Left forelimb (tissue), 1 donor: ENCODE data around the gene DNAJB11.
A peak's percentile ranks its signal among the peaks of the same experiment; 100 is the strongest.
"Not testable (repeated sequence)": the region's sequence is repeated elsewhere in the genome, so short reads cannot be mapped to it uniquely, and the experiment has no call there.

Experiments used
- DNase-seq: peaks from one replicate; pipeline ENCODE4 v3.0.0-alpha.2; 2018; ENCODE audit warnings: low spot score

The DNAJB11 gene

DNA sequence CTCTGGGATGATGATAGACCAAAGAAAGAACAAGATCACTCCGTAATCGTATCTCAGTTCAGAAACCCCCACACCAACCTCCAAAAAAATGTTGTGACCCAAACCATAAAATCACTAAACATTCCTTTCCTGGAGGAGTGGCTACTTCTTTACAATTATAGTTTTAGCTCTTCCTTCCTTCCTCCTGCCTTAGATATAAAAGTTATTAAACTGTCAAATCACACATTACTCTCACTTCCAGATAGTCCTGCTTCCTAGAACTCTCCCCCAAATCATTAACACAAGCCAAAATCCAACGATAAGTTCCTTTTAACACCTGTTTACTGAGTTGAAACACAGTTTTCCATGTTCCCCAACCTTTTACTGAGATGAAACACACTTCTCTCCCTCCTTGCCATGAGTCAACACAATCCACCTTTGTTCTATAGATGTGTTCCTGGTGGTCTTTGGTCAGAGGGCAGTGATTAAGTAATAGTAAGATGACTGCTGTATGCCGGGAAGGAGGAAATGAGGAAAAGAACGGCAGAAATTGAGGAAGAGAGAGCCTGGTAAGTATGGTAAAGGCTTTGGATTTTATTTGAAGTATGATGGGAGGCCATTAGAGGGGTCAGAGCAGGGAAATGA lies 18.0 kb upstream of the DNAJB11 start:
- DNase-seq: no peak

DNA sequence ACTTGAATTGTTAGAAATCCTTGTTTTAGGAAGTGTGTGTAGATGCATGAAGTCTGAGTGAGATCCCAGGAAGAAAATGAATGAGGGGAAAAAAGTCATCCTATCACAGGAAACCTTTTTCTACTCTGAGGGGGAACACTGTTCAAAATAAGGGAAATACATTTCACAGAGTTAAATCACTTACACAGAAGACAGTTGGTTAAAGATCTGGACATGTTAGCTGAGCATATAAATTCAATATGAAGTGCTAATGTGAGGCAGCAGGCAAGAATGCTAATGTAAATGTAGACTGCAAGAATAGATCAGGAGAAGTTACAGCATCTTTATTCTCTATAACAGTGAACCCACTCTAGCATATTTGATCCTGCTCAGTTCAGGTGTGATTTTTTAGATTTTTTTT lies 5.9 kb upstream of the DNAJB11 start:
- DNase-seq: no peak

DNA sequence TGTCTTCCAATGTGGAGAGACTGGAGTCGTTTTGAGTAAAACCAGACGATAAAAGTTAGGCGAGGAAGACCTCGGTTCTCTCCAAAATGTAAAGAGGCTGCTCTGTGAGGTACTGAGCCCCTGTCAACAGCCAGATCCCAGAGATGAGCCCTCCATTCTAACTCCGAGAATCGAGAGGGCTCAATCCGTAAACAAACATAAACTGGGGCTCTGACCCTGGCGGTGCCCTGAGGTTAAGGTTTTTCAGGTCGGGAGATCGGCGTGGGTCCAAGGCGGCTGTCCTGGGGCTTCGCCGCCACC lies 3.8 kb upstream of the DNAJB11 start:
- DNase-seq: no peak

DNA sequence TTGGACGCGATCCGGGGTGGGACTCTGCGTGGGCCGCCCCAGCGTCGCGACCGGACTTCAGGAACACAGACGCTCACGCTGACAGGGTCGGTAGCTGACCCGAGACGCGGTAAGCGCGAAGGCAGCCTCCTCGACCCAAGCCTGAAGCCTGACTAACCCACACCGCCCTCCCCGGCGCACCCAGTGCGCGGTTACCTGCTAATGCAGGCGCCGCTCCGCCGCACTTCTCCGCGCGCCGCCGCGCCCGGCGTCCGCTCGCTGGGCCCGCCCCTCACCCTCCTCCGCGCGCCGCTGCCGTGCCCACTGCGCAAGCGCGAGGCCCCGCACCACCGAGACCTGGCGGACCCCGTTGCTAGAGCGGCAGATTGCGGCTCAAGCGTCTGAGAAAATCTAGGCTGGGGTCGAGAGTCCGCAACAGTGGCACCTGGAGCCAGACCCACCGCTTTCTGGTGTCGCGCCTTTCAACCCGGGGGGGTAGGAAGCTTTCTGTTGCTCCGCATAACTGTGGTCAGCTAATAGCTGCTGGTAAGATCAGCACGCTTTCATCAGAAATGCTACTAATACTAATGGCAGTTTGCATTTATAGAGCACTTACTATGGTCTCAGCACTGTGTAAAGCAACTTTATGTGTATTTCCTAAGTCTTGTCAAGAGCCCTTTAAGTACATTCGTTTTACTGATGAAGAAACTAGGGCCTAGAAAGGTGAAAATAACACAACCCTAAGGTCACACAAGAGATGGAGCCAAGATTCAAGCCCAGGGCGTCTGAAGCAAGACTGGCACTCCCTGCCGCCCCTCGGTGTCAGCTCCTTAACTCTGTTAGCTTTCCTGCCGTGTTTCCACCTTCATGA lies 3.2 kb upstream of the DNAJB11 start, which contains the start of gene TBCCD1:
TBCCD1 (minus strand) TSS at position 268 of the 850 bp plus-strand sequence. CDS start 3,010 bp downstream, outside the sequence.
- peak; percentile 98 for DNase-seq

DNA sequence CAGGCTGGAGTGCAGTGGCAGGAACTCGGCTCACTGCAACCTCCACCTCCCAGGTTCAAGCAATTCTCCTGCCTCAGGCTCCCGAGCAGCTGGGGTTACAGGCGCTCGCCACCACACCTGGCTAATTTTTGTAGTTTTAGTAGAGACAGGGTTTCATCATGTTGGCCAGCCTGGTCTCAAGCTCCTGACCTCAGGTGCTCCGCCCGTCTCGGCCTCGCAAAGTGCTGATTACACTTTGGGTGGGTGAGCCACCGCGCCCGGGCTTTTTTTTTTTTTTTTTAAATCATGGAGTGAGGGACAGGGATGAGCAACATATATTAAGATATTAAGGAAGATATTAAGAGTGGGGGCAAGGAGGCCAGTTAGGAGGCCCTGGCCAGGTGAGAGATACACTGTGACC lies 1.2 kb upstream of the DNAJB11 start:
- DNase-seq: not testable (repeated sequence)

DNA sequence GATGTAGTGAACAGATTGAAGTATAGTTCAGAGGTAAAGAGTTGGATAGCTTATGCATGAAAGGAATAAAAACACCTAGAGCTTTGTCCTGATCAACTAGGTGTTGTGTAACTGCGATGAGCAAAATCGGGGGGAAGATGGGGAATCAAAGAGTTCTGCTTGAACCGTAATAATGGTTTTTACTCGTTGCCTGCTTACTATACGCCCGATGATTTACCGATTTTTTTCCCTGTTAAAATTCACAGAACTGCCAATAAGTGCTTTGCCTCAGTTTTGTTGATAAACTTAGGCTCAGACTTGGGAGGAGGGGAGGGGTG lies 783 bp upstream of the DNAJB11 start:
- DNase-seq: no peak

DNA sequence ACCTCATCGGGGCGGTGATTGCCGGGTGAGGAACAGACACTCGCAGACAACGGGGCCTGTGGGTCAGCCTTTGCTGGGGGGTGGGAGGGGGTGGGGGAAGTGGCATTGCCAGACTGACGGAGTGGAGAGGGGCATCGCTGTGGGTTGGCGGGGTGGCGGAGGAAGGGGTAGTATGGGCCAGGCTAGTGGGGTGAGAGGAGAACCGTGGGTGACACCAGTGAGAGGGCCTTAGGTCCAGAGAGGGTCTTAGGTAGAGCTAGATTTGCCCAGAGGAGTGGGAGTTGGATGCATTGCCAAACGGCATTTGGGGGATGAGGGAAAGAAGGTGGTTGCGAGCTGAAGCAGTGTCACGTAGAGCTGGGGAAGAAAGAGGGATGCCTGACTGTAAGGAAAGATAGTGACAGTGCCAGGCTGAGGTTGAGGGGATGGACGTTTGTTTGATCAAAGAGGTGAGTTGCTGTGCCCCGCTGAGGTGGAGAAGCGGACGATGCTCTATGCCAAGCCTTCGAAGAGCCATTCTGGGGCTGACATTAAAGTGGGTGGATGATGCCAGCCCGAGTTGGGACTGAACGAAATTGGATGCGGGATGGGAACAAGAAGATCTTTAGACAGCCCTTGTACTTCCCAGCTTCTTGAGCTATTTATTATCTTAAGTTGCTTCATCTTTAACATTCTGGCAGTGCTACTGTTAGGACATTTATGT lies 572 bp downstream of the DNAJB11 start:
- no peak for DNase-seq

DNA sequence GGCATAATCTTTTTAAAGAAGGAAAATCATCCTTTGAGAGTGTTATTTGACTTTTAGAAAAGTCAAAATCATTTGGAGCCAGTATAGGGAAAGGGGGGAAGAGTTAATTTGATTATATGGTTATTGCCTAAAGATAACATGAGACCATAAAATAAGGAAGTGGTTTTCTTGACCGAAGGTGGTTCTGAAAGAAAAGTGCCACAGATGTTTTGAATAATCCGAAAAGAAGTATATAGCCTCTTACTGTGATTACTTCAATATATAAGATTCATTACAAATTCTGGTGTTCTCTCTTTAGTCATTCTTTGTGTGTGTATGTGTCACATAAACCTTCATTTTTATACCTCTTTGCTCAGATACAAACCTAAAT lies 1.1 kb downstream of the DNAJB11 start:
- DNase-seq: no peak

DNA sequence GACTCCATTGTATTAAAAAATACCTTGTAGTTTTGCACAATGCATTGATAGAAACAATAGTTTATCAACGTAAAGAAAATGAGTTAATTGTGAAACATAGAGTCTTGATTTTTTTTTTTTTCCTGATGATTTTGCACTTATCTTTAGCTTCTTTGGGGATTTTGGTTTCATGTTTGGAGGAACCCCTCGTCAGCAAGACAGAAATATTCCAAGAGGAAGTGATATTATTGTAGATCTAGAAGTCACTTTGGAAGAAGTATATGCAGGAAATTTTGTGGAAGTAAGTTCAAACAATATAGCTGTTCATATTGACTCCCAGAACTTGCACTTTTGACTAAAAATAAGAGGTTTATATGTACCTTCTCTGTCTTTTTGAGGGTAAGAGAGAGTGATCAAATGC lies 7.0 kb downstream of the DNAJB11 start:
- DNase-seq: no peak

DNA sequence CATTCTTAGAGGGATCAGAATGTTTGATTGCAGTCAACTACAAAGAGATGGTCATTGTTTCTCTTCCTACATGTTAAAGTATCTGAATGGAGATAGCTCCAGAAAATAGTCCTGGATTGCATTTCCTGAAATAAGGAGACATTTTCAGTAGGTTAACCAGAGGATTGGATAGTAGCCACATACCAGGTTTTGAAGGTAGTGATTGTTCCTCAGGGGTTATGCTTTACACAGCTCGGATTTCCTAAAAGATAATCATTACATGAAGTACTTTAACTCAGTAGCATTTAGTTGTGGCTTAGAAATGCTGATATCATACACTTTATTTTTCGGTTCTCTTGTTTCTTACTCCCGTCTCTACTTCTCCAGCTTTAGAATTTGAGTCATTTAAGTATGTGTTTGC lies 10.3 kb downstream of the DNAJB11 start:
- no peak for DNase-seq

DNA sequence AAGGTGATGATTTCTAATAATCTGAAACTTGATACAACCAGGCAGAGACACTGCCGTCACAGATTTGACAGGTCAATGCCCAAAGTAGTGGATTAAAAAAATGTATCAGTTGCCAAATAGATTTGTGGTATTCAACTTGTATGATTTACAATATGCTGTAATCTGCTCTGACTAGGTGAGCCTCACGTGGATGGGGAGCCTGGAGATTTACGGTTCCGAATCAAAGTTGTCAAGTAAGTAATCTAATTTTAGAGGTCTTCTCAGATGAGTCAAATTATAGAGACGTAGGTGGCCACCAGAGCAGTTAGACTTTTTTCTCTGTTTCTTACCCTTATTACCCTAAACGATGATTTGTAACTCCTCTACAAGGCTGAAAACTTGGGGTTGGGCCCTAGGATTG lies 12.0 kb downstream of the DNAJB11 start:
- no peak for DNase-seq

DNA sequence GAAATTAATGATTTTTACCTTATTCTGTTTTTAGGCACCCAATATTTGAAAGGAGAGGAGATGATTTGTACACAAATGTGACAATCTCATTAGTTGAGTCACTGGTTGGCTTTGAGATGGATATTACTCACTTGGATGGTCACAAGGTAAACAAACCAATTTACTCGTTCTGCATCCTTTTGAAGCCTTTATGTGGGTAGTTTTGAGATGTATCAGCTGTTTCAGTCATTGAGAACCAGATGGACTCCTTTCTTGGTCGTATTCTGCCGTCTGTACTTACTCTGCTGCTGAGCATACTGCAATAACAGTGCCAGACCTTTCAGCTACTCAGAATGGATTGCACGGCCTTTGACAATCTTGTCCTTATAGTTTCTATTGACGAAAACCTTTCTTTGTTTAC lies 13.3 kb downstream of the DNAJB11 start:
- DNase-seq: no peak

DNA sequence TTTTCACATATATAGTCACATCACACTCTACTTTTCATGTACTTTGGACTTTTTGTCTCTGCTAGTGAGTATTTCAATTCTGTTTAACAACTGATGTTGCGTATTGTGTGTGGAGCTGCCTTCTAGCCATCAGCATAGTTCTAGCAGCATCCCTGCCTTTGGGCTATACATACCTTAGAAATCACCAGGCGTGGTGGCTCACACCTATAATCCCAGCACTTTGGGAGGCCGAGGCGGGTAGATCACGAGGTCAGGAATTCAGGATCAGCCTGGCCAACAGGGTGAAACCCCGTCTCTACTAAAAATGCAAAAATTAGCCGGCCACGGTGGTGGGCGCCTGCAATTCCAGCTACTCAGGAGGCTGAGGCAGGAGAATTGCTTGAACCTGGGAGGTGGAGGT lies 15.7 kb downstream of the DNAJB11 start:
- DNase-seq: not testable (repeated sequence)

DNA sequence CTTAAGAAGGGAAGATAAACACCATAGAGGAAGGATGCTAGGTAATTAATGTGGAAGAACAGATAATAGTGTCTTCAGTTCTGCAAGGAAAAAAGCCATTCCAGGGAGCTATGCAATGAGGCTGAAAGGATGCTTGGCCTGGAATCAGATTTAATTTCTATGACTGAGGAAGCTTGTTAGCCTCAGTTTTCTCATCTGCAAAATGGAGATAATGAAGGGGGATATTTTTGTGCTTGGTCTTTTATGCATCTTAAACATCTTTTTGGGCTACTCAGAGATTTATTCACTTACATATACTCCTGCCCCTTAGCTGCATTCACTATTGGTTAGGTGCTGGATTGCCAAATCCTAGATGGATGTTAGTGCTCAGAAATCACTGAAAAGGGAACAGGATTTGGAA lies 16.7 kb downstream of the DNAJB11 start:
- DNase-seq: no peak

DNA sequence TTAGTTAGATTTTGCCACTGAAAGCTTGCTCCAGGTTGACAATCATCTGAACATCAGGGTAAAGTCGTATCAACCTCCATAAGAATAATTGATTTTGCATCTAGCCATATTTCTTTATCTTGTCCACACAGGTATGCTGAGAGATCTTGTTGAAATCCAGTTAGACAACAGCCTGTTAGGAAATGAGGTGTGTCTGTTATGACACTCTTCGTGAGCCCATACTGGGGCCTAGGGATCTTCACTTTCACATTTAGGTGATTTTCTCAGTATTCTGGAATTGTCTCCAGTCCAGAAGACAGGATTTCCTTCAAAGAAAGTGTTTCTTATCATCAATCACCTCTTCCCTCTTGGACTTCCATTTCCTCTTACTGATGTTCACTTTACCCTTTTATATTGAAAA lies 18.1 kb downstream of the DNAJB11 start:
- DNase-seq: no peak

DNA sequence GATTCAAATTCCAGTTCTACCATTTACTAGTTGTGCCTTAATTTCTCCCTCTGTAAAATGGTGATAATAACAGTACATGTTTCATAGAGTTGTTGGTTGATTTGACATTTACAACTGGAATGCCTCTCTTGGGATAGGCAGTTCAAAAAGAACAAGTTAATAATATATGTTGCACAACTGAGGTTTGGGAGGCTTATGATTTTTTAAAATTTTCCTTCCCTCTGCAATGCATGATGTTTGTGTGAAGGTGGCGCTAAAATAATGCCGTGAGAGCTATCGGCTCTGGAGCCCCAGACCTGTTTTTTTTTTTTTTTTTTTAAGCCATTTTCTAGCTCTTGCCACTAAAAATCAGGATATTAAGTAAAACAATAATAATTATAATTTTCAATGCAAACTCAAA lies 18.6 kb downstream of the DNAJB11 start:
- DNase-seq: no peak

DNA sequence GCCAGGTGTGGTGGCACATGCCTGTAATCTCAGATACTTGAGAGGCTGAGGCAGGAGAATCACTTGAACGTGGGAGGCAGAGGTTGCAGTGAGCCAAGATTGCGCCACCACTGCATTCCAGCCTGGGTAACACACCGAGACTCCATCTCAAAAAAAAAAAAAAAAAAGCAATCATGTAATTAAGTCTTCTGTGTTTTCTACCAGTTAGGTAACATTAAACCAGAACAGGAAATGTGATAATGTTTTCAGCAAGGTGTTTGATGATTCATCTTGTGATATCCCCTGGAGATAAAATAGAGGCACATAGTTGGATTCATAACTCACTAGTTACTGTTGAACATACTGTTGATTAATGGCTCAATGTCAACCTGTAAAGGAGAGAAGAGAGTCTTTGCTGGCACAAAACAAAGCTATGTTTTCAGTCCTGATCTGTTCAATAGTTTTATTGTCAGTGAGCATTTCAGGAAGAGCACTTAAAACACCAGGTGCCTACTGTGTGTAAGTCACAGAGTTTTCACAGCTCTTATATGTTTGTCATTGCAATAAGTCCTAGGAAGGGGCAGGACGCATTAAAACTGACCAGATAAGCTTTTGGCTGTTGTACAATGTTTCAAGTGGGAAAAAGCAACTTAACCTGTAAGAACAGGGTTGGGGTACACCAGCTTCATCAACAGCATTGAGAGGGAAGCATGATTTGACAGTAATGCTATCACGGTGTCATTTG lies 19.5 kb downstream of the DNAJB11 start:
- no peak for DNase-seq

DNA sequence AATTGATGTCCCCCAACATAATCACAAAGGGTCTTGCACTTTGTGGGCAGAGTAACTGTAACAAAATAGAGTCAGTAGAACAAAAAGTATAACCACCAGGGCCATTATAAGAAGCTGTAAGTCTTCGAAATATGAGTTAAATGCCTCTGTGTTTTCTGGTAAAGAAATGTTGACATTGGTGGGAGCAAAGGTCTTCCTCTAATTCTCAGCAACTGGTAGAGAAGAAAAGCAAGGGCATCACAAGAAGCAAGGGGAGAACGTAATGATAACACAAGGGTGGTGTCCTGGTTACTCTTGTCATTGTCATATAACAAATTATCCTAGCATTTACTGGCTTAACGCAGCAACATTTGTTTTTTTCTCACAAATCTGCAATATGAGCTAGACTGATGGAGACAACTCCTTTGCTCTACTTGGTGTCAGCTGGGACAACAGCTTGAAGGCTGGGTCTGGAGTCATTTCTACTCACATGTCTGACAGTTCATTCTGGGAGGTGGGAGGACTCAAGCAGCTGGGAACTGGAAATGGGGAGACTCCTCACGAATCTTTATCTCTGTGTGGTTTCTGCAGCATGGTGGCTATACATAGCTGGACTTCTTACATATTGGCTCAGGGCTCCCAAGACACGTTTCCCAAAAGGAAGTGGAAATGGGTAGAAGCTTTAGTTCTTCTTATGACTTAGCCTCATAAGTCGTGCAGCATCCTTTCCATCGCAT lies 20.2 kb downstream of the DNAJB11 start:
- DNase-seq: no peak

DNA sequence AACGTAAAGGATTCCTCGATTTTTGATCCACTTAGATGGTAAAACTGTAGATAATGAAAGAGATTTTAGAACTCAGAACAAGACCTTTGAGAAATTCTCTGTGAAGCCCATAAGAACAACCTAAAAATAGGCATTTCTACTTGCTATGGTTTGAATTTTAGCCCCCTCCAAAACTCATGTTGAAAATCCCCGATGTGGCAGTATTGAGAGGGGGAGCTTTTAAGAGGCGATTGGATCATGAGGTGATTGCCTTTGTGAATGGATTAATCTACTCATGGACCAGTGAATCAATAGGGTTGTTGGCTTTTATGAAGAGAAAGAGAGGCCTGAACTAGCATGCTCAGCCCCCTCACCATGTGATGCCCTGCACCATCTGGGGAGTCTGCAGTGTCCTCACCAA lies 22.2 kb downstream of the DNAJB11 start:
- DNase-seq: no peak

DNA sequence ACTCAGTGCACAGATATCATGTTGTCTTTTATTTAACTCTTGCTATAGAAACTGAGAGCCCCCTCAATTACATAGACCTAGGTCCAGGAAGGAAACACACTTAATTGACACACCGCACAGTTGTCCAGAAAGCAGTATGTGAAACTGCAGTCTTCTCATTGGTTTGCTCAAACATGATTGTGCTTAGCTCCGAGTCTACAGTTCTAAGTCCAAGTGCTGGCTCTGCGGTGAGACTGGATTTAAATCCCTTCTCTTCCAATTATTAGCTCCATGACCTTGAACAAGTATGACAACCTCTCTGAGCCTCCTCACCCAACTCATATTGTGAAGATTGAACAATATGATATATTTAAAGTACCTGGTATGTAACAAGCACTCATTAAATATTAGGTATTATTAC lies 23.3 kb downstream of the DNAJB11 start:
- no peak for DNase-seq

DNA sequence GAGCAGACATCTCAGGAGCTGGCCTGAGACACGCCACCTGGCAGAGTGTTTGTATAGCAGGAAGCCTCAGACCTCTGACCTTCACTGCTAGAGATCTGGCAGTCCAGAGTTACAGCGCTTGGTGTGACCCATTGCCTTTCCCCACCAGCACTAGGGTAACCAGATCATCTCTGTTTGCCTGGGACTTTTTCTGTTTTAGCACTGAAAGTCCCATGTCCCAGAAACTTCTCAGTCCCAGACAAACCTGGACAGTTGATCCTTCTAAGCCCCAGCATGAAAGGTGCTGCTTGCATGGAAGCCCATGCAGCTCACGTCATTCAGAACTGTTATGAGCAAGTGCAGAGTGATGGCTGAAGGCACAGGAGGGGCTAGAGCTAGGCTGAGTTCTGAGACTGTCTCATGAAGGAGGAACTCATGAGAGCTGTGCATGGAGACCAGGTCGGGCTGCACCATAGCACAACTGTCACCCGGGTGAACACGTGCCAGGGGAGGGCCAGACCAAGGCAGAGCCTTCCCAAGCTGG lies 24.1 kb downstream of the DNAJB11 start:
- DNase-seq: no peak
